DND-41 (cell line): ENCODE results near the gene DNAH14.

ENCODE experiments used
- ATAC-seq: fragments of 200-7000 bp; cut with Tn5 transposase; 3 replicates; pipeline ENCODE4 v1.9.1; 2021; ENCODE audit warnings: low read depth; ENCODE audit not compliant: insufficient read depth
- DNase-seq: peaks from one replicate; pipeline ENCODE4 v3.0.0-alpha.2; 2020
- H2AFZ ChIP-seq: 2 replicates; pipeline ENCODE4 v1.6.0; 2012; ENCODE audit warnings: low read depth, low read length
- H3K27ac ChIP-seq: 2 replicates; pipeline ENCODE4 v1.5.1; 2012; ENCODE audit warnings: low read length, inconsistent platforms
- H3K27me3 ChIP-seq: fragments of 200-600 bp; sonication (generic); 2 replicates; pipeline ENCODE4 v1.6.0; 2012; ENCODE audit warnings: low read length, mild to moderate bottlenecking, inconsistent platforms; ENCODE audit not compliant: insufficient read depth, poor library complexity
- H3K36me3 ChIP-seq: 2 replicates; pipeline ENCODE4 v1.5.1; 2012; ENCODE audit warnings: low read length, inconsistent platforms; ENCODE audit not compliant: insufficient read depth
- H3K4me1 ChIP-seq: 2 replicates; pipeline ENCODE4 v1.5.1; 2012; ENCODE audit warnings: mild to moderate bottlenecking, low read length; ENCODE audit not compliant: insufficient read depth
- H3K4me2 ChIP-seq: 2 replicates; pipeline ENCODE4 v1.6.0; 2012; ENCODE audit warnings: mild to moderate bottlenecking, moderate library complexity, low read length, inconsistent platforms; ENCODE audit not compliant: insufficient read depth
- H3K4me3 ChIP-seq, 2 experiments: fragments of 200-600 bp in 1 of 2; shearing (Covaris generic) in 1 of 2; 2 replicates each; pipeline ENCODE4 v1.5.1; 2012 to 2016; ENCODE audit warnings: inconsistent platforms in 2 of 2, low read length in 2 of 2, mild to moderate bottlenecking in 2 of 2, low read depth in 1 of 2, moderate library complexity in 1 of 2
- H3K79me2 ChIP-seq: 2 replicates; pipeline ENCODE4 v1.6.0; 2012; ENCODE audit warnings: low read length, inconsistent platforms; ENCODE audit not compliant: insufficient read depth
- H3K9ac ChIP-seq: 2 replicates; pipeline ENCODE4 v1.6.0; 2012; ENCODE audit warnings: low read depth, mild to moderate bottlenecking, inconsistent platforms, low read length, moderate library complexity
- H3K9me3 ChIP-seq: 2 replicates; pipeline ENCODE4 v1.5.1; 2012; ENCODE audit warnings: low read length, moderate library complexity, mild to moderate bottlenecking, inconsistent platforms; ENCODE audit not compliant: insufficient read depth, severe bottlenecking
- H4K20me1 ChIP-seq: 2 replicates; pipeline ENCODE4 v1.6.0; 2012; ENCODE audit warnings: low read length; ENCODE audit not compliant: insufficient read depth
- EZH2 ChIP-seq: IDR thresholded peaks from 3 replicates; pipeline ENCODE4 v1.6.1; 2012; ENCODE audit warnings: borderline replicate concordance, low read depth, mild to moderate bottlenecking, moderate library complexity, low read length, inconsistent platforms; ENCODE audit not compliant: severe bottlenecking
- TF ChIP-seq, protein P1 (sequence below): IDR thresholded peaks from 2 replicates; pipeline ENCODE4 v1.5.1; 2012; ENCODE audit warnings: borderline replicate concordance, low read length, moderate library complexity, mild to moderate bottlenecking; ENCODE audit not compliant: poor library complexity, severe bottlenecking; ENCODE audit errors: extremely low read depth

Gene DNAH14

GRCh38 chr1:225338545-225338944, 409.1 kb downstream of the DNAH14 start:
- Histone ChIP-seq H3K9ac (no peak overlapping the region), H3K36me3 (no peaks in the 10 kb centered on the region), H3K9me3 (peaks cover 5% of the 10 kb centered on the region), H2AFZ (no peak overlapping the region), H3K27me3 (peaks cover 10% of the 10 kb centered on the region), H3K79me2 (no peaks in the 10 kb centered on the region), H3K4me2 (no peak overlapping the region), H3K4me1 (peaks cover 3% of the 10 kb centered on the region; the same call in 1 of the 2 replicates), H4K20me1 (no peaks in the 10 kb centered on the region), H3K4me3 (no peak overlapping the region), H3K27ac (no peak overlapping the region)
- TF ChIP-seq, protein P1, sequence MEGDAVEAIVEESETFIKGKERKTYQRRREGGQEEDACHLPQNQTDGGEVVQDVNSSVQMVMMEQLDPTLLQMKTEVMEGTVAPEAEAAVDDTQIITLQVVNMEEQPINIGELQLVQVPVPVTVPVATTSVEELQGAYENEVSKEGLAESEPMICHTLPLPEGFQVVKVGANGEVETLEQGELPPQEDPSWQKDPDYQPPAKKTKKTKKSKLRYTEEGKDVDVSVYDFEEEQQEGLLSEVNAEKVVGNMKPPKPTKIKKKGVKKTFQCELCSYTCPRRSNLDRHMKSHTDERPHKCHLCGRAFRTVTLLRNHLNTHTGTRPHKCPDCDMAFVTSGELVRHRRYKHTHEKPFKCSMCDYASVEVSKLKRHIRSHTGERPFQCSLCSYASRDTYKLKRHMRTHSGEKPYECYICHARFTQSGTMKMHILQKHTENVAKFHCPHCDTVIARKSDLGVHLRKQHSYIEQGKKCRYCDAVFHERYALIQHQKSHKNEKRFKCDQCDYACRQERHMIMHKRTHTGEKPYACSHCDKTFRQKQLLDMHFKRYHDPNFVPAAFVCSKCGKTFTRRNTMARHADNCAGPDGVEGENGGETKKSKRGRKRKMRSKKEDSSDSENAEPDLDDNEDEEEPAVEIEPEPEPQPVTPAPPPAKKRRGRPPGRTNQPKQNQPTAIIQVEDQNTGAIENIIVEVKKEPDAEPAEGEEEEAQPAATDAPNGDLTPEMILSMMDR = no peak
- no peak for TF ChIP-seq EZH2
- DNase-seq (no peak), ATAC-seq (no peak)

GRCh38 chr1:225341642-225342041, 412.2 kb downstream of the DNAH14 start:
- no peaks in the 10 kb centered on the region for H3K9me3 ChIP-seq
- no peaks in the 10 kb centered on the region for H3K36me3 ChIP-seq
- no peaks in the 10 kb centered on the region for H3K79me2 ChIP-seq
- DNase-seq = no peak
- ATAC-seq = no peak
- H3K4me3 ChIP-seq = no peak overlapping the region
- H3K27me3 ChIP-seq = peaks cover 10% of the 10 kb centered on the region
- no peak overlapping the region for H3K27ac ChIP-seq
- TF ChIP-seq, protein P1 = no peak
- no peak for TF ChIP-seq EZH2
- no peak overlapping the region for H3K9ac ChIP-seq
- H3K4me1 ChIP-seq = peaks cover 3% of the 10 kb centered on the region; the same call in 1 of the 2 replicates
- H4K20me1 ChIP-seq = no peaks in the 10 kb centered on the region
- H3K4me2 ChIP-seq = no peak overlapping the region
- no peak overlapping the region for H2AFZ ChIP-seq

- no peak overlapping the region for H2AFZ ChIP-seq
- H3K4me2 ChIP-seq = no peak overlapping the region
- H3K36me3 ChIP-seq = no peaks in the 10 kb centered on the region
- H3K27me3 ChIP-seq = peaks cover 10% of the 10 kb centered on the region
- no peaks in the 10 kb centered on the region for H3K79me2 ChIP-seq
- H3K4me3 ChIP-seq = no peak overlapping the region
- H3K9me3 ChIP-seq = no peaks in the 10 kb centered on the region
- no peak for TF ChIP-seq EZH2
- TF ChIP-seq, protein P1 = no peak
- ATAC-seq (peak; percentile 29; the same call in 1 of the 3 replicates), DNase-seq (no peak)
- peaks cover 13% of the 10 kb centered on the region for H3K4me1 ChIP-seq
- H3K9ac ChIP-seq = no peak overlapping the region
- H4K20me1 ChIP-seq = no peaks in the 10 kb centered on the region
- no peak overlapping the region for H3K27ac ChIP-seq
Observed at GRCh38 chr1:225342695-225343094, 413.2 kb downstream of the DNAH14 start.

DNA sequence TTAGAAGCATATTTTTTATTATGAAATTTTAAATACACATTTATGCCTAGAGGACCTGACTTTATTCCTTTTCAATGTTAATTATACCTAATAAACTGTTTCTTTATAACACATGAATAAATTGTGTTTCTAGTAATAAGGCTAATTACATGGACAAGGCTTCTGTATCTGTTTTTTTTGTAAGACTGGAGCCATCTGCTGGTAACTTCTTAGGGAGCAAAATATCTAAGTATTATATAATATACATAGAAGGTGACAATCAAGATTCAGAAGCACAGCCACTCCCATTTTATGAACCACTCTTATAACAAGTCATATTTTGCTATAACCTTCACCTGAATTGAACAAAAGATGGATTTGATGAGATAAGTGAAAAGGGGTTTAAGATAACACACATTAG, 414.1 kb downstream of the DNAH14 start:
- no peak for TF ChIP-seq EZH2
- TF ChIP-seq, protein P1 = peak; percentile 51
- Histone ChIP-seq H3K27ac (no peak overlapping the region), H3K79me2 (no peaks in the 10 kb centered on the region), H4K20me1 (no peaks in the 10 kb centered on the region), H3K27me3 (peaks cover 7% of the 10 kb centered on the region), H3K9me3 (no peaks in the 10 kb centered on the region), H3K9ac (no peak overlapping the region), H2AFZ (no peak overlapping the region), H3K4me1 (peaks cover 11% of the 10 kb centered on the region), H3K4me3 (no peak overlapping the region), H3K4me2 (no peak overlapping the region), H3K36me3 (no peaks in the 10 kb centered on the region)
- DNase-seq (no peak), ATAC-seq (peak; percentile 54; the same call in 2 of the 3 replicates)
